Uterus (tissue), 4 donors: Measurements from ENCODE around the gene EIF5AL1. TPM values are rescaled to one million over a fixed set of nuclear protein-coding genes. Genes with fewer than 3 reads are reported as not detected.

ENCODE experiments used
- DNase-seq, 2 donors: peaks; one replicate each; pipeline ENCODE4 v3.0.0-alpha.2; 2019 to 2020
- H3K27ac ChIP-seq, 2 donors: fragments of 200-600 bp; sonication (generic); 1 replicate in 1 of 2; 2 replicates in 1 of 2; pipeline ENCODE4 v1.5.1; 2016 to 2018
- H3K27me3 ChIP-seq, 2 donors: fragments of 200-600 bp; sonication (generic); one replicate each; pipeline ENCODE4 v1.5.1; 2018 to 2019; ENCODE audit warnings: control low read depth in 1 of 2
- H3K36me3 ChIP-seq, 2 donors: fragments of 200-600 bp; sonication (generic); one replicate each; pipeline ENCODE4 v1.5.1; 2019; ENCODE audit warnings: control low read depth in 1 of 2
- H3K4me1 ChIP-seq, 2 donors: fragments of 200-600 bp; sonication (generic); one replicate each; pipeline ENCODE4 v1.5.1; 2018 to 2019; ENCODE audit warnings: control low read depth in 1 of 2
- H3K4me3 ChIP-seq, 2 donors: fragments of 200-600 bp; sonication (generic); 1 replicate in 1 of 2; 2 replicates in 1 of 2; pipeline ENCODE4 v1.5.1; 2018 to 2019; ENCODE audit warnings: mild to moderate bottlenecking in 1 of 2
- H3K9me3 ChIP-seq, 2 donors: fragments of 200-600 bp; sonication (generic); one replicate each; pipeline ENCODE4 v1.5.1; 2019; ENCODE audit warnings: control low read depth in 1 of 2
- CTCF ChIP-seq, 4 experiments: fragments of 200-600 bp in 2 of 4; fragments of 450-650 bp in 2 of 4; sonication (generic) in 2 of 4; IDR thresholded peaks; one replicate each; pipeline ENCODE4 v1.5.1; 2016 to 2019; ENCODE audit warnings: antibody characterized with exemption in 4 of 4, mild to moderate bottlenecking in 2 of 4, moderate library complexity in 1 of 4
- POLR2A ChIP-seq, 2 donors: fragments of 450-650 bp; IDR thresholded peaks; one replicate each; pipeline ENCODE4 v1.6.1; 2016; ENCODE audit warnings: antibody characterized with exemption in 2 of 2, mild to moderate bottlenecking in 1 of 2, moderate library complexity in 1 of 2
- intact Hi-C: fragments of 100-400 bp; cut with DNase I; formaldehyde crosslinking; loops from one replicate; pipeline ENCODE4 v1.15.1; 2023; ENCODE audit warnings: low total_unique reads
- total RNA-seq, 4 donors: library from RNA; depleted of rRNA in 3 of 4; stranded (reverse); fragments of >200 nt in 3 of 4; gene quantifications; one replicate each; pipeline versions ENCODE4 v1.1.0 to v1.2.4, GENCODE V29; 2014 to 2023
- donor health status: DM: yes; HTN: yes; CAD: no.

Gene EIF5AL1
- total RNA-seq, 4 donors from 2014 or later: 0.14 to 0.29 (median 0.26) TPM; not detected in 1

- no peak for DNase-seq
- Histone ChIP-seq H3K36me3 (no peaks in the 10 kb centered on the region), H3K9me3 (no peaks in the 10 kb centered on the region), H3K27me3 (no peaks in the 10 kb centered on the region), H3K4me1 (no peaks in the 10 kb centered on the region), H3K27ac (no peak overlapping the region), H3K4me3 (no peak overlapping the region)
- TF ChIP-seq CTCF (IDR thresholded peaks at IDR 0.05): no peak
- intact Hi-C loops: no loop called here
Measured at GRCh38 chr10:79470096-79470495, 42.2 kb upstream of the EIF5AL1 start.

- Histone ChIP-seq H3K4me1 (no peaks in the 10 kb centered on the region), H3K36me3 (no peaks in the 10 kb centered on the region), H3K27ac (no peak overlapping the region), H3K27me3 (no peaks in the 10 kb centered on the region), H3K9me3 (no peaks in the 10 kb centered on the region), H3K4me3 (no peak overlapping the region)
- no peak for DNase-seq
- no peak for TF ChIP-seq POLR2A (IDR thresholded peaks at IDR 0.05)
- no peak for TF ChIP-seq CTCF (IDR thresholded peaks at IDR 0.05)
- intact Hi-C loops: no loop called here
Measured at GRCh38 chr10:79471776-79472175, 40.6 kb upstream of the EIF5AL1 start.

- intact Hi-C loops: no loop called here
- Histone ChIP-seq H3K27me3 (no peaks in the 10 kb centered on the region), H3K9me3 (no peaks in the 10 kb centered on the region), H3K4me3 (no peak overlapping the region), H3K36me3 (no peaks in the 10 kb centered on the region), H3K4me1 (no peaks in the 10 kb centered on the region), H3K27ac (no peak overlapping the region)
- no peak for TF ChIP-seq POLR2A (IDR thresholded peaks at IDR 0.05)
- TF ChIP-seq CTCF (IDR thresholded peaks at IDR 0.05): no peak
- no peak for DNase-seq
Measured at GRCh38 chr10:79472449-79472848, 39.9 kb upstream of the EIF5AL1 start.

GRCh38 chr10:79472951-79473350 is 39.4 kb upstream of the EIF5AL1 start:
- intact Hi-C loops: no loop called here
- no peak for DNase-seq
- Histone ChIP-seq H3K27ac (peak overlapping the region; percentile 22 to 25), H3K27me3 (no peaks in the 10 kb centered on the region), H3K4me3 (no peak overlapping the region), H3K36me3 (no peaks in the 10 kb centered on the region), H3K9me3 (no peaks in the 10 kb centered on the region), H3K4me1 (no peaks in the 10 kb centered on the region)
- TF ChIP-seq POLR2A (IDR thresholded peaks at IDR 0.05) (no peak), CTCF (IDR thresholded peaks at IDR 0.05) (no peak)

- intact Hi-C loops: no loop called here
- H3K4me3 ChIP-seq: no peak overlapping the region
- no peak for TF ChIP-seq CTCF (IDR thresholded peaks at IDR 0.05)
- TF ChIP-seq POLR2A (IDR thresholded peaks at IDR 0.05): no peak
- H3K9me3 ChIP-seq: no peaks in the 10 kb centered on the region
- peak overlapping the region; percentile 22 to 25 for H3K27ac ChIP-seq
- H3K4me1 ChIP-seq: no peaks in the 10 kb centered on the region
- H3K27me3 ChIP-seq: no peaks in the 10 kb centered on the region
- DNase-seq: no peak
- no peaks in the 10 kb centered on the region for H3K36me3 ChIP-seq
Measured at GRCh38 chr10:79473496-79474095, 38.7 kb upstream of the EIF5AL1 start.
